Activated CD8-positive, alpha-beta memory T cell treated with anti-CD3 and anti-CD28 coated beads, Interleukin-2, amount 50 U/mL, for 1 hour (primary cell): ENCODE results near the gene BCL7B.
"Not testable (repeated sequence)": the region's sequence is repeated elsewhere in the genome, so short reads cannot be mapped to it uniquely, and the experiment has no call there.

Experiments used
- DNase-seq: peaks from one replicate; pipeline ENCODE4 v3.0.0-alpha.2; 2020; ENCODE audit errors: extremely low read depth

Gene BCL7B

GRCh38 chr7:73557397-73558257, at the start of gene BCL7B:
Gene BCL7B, minus strand, starts transcription at chr7:73557690. Its CDS starts 112 bp downstream, at chr7:73557578.
- no peak for DNase-seq

- no peak for DNase-seq
Measured at GRCh38 chr7:73605601-73606220, 48.2 kb upstream of the BCL7B start.

GRCh38 chr7:73602721-73603651, 45.5 kb upstream of the BCL7B start:
- no peak for DNase-seq

GRCh38 chr7:73599916-73600315, 42.4 kb upstream of the BCL7B start:
- no peak for DNase-seq

GRCh38 chr7:73599151-73599882, 41.8 kb upstream of the BCL7B start:
- no peak for DNase-seq

GRCh38 chr7:73597978-73598782, 40.7 kb upstream of the BCL7B start:
- DNase-seq = no peak

GRCh38 chr7:73596191-73597065, 38.9 kb upstream of the BCL7B start:
- DNase-seq = no peak

- no peak for DNase-seq
Measured at GRCh38 chr7:73595358-73595757, 37.9 kb upstream of the BCL7B start.

GRCh38 chr7:73593207-73594045, 35.9 kb upstream of the BCL7B start:
- no peak for DNase-seq

GRCh38 chr7:73586911-73587310, 29.4 kb upstream of the BCL7B start:
- DNase-seq = no peak

- DNase-seq = no peak
Measured at GRCh38 chr7:73585196-73585595, 27.7 kb upstream of the BCL7B start.

- no peak for DNase-seq
Measured at GRCh38 chr7:73582664-73583202, 25.2 kb upstream of the BCL7B start.

GRCh38 chr7:73581006-73581405, 23.5 kb upstream of the BCL7B start:
- DNase-seq = not testable (repeated sequence)

- DNase-seq = peak; percentile 95
Measured at GRCh38 chr7:73578342-73579128, 21.0 kb upstream of the BCL7B start, which contains the start of gene TBL2. Gene TBL2, minus strand, starts transcription at chr7:73578579. Its CDS starts 30 bp downstream, at chr7:73578549.

- DNase-seq = no peak
Measured at GRCh38 chr7:73577627-73578341, 20.3 kb upstream of the BCL7B start.

GRCh38 chr7:73573791-73574190, 16.3 kb upstream of the BCL7B start:
- DNase-seq = no peak

- DNase-seq = no peak
Measured at GRCh38 chr7:73573276-73573675, 15.8 kb upstream of the BCL7B start.
